ENCODE results near the gene MZB1.
"Not testable (repeated sequence)": the region's sequence is repeated elsewhere in the genome, so short reads cannot be mapped to it uniquely, and the experiment has no call there.

MZB1 gene

DNA sequence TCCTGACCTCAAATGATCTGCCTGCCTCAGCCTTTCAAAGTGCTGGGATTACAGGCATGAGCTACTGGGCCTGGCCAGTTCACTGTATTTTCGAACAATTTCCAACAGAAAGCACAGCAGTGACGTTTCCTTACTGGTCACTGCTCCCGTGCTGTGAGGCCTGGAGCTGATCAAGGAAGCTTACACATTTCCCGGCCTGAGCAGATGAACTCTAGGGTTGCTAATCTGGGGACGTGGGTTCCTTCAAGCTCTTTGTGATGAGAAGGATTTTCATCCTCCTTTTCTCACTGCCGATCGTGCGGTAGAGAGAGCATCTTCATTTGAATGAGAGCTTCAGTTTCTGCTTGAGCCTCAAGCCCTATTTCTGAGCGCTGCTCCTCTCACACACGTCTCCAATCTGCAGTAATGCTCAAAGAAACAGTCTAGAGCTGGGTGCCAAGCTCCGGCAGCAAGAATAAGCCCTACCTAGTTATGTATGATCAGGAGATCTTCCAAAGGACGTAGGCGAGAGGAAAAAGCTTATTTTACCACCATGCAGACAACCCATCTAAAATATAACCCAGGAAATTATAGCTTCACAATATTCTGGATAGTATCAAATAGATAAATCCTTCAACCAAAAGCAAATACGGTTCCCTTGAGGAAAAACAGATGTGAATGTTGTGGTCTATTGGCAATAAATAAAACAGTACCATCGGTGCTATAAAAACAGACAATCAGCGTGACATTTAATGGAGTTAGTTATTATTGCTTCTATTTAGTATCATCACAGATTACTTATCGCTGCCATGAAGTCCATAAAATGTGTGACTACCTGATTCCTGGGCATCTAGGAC is 21.5 kb upstream of the MZB1 start:
- peaks cover 23 to 34% of the 10 kb centered on the region in 2 donors for H3K4me1 ChIP-seq (ENCODE audit: control insufficient read depth in 1 of 2, insufficient read depth in 2 of 2, low read length in 2 of 2)
- no peaks in the 10 kb centered on the region for H3K27me3 ChIP-seq (ENCODE audit: control insufficient read depth in 1 of 2, insufficient read depth in 2 of 2, low read length in 2 of 2)
- no peak overlapping the region for H3K4me3 ChIP-seq (ENCODE audit: low read depth in 1 of 2, low read length in 2 of 2)
- no peak overlapping the region for H3K27ac ChIP-seq (ENCODE audit: low read depth, low read length)
- no peaks in the 10 kb centered on the region for H3K36me3 ChIP-seq (ENCODE audit: control insufficient read depth in 1 of 2, insufficient read depth in 2 of 2, low read length in 2 of 2)
- no peaks in the 10 kb centered on the region for H3K9me3 ChIP-seq (ENCODE audit: control insufficient read depth in 1 of 2, low read length in 2 of 2)
- H3K9ac ChIP-seq (ENCODE audit: low read depth in 1 of 2, low read length in 2 of 2): no peak overlapping the region

DNA sequence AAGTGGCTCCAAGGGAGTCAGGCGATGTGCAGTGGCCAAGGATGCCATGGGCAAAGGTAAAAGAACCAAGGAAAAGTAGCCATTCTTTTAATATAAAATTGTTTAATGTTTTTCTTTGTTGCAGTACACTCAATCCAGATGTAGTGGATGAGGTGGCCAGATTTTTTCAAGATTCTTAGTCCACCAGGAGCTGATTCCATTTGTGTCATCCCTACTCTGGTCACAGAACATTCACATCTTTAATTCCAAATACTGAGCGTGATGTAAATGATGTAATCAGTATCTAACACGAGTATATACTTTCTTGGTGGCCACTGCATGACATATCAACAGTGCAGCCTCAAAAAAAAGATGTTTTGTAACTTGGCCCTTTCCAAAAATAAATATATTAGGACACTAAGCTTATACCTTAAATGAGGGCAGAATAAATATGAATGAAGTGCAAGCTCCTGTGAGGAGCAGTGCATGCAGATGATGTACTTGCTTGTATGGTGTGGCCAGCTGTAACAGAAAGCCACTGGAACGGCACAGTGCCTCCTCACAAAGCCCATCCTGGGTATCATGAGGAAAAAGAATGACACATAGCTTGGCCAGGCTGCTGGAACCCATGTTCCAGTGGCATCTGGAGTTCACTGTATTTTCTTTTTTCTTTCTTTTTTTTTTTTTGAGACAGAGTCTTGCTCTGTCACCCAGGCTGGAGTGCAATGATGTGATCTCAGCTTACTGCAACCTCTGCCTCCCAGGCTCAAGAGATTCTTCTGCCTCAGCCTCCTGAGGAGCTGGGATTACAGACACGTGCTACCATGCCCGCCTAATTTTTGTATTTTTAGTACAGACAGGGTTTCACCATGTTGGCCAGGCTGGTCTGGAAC is 20.6 kb upstream of the MZB1 start:
- no peak overlapping the region for H3K27ac ChIP-seq (ENCODE audit: low read depth, low read length)
- H3K4me1 ChIP-seq (ENCODE audit: control insufficient read depth in 1 of 2, insufficient read depth in 2 of 2, low read length in 2 of 2): peaks cover 19 to 28% of the 10 kb centered on the region in 2 donors
- H3K27me3 ChIP-seq (ENCODE audit: control insufficient read depth in 1 of 2, insufficient read depth in 2 of 2, low read length in 2 of 2): no peaks in the 10 kb centered on the region
- H3K9me3 ChIP-seq (ENCODE audit: control insufficient read depth in 1 of 2, low read length in 2 of 2): no peaks in the 10 kb centered on the region
- H3K9ac ChIP-seq (ENCODE audit: low read depth in 1 of 2, low read length in 2 of 2): no peak overlapping the region
- no peaks in the 10 kb centered on the region for H3K36me3 ChIP-seq (ENCODE audit: control insufficient read depth in 1 of 2, insufficient read depth in 2 of 2, low read length in 2 of 2)
- H3K4me3 ChIP-seq (ENCODE audit: low read depth in 1 of 2, low read length in 2 of 2): no peak overlapping the region

DNA sequence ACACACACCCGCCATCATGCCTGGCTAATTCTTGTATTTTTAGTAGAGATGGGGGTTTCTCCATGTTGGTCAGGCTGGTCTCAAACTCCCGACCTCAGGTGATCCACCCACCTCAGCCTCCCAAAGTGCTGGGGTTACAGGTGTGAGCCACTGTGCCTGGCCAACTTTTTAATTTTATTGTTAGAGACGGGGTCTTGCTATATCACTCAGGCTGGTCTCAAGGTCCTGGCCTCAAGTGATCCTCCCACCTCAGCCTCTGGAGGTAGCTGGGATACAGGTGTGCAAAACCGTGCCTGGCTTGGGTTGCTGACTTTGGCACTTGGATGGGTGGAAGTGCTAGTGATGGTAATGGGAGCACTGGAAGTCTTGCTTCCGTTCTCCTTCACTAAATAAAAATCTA is 19.4 kb upstream of the MZB1 start:
- H3K9me3 ChIP-seq (ENCODE audit: control insufficient read depth in 1 of 2, low read length in 2 of 2); H3K27me3 ChIP-seq (ENCODE audit: control insufficient read depth in 1 of 2, insufficient read depth in 2 of 2, low read length in 2 of 2); H3K4me3 ChIP-seq (ENCODE audit: low read depth in 1 of 2, low read length in 2 of 2); H3K36me3 ChIP-seq (ENCODE audit: control insufficient read depth in 1 of 2, insufficient read depth in 2 of 2, low read length in 2 of 2); H3K9ac ChIP-seq (ENCODE audit: low read depth in 1 of 2, low read length in 2 of 2); H3K27ac ChIP-seq (ENCODE audit: low read depth, low read length): not testable (repeated sequence)
- H3K4me1 ChIP-seq (ENCODE audit: control insufficient read depth in 1 of 2, insufficient read depth in 2 of 2, low read length in 2 of 2): peaks cover 15 to 22% of the 10 kb centered on the region in 2 donors

DNA sequence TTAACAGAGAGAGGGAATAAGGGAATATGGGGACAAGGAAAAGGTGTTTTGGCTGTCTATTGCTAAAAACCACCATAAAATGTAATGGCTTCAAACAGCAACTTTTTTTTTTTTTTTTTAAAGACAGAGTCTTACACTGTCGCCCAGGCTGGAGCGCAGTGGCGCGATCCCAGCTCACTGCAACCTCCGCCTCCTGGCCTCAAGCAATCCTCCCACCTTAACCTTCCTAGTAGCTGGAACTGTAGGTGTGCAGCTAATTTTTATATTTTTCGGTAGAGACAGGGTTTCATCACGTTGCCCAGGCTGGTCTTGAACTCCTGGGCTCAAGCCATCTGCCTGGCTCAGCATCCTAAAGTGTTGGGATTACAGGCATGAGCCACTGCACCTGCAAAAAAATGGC is 18.5 kb upstream of the MZB1 start:
- no peak overlapping the region for H3K27ac ChIP-seq (ENCODE audit: low read depth, low read length)
- H3K36me3 ChIP-seq (ENCODE audit: control insufficient read depth in 1 of 2, insufficient read depth in 2 of 2, low read length in 2 of 2): no peaks in the 10 kb centered on the region
- H3K4me3 ChIP-seq (ENCODE audit: low read depth in 1 of 2, low read length in 2 of 2): no peak overlapping the region
- H3K4me1 ChIP-seq (ENCODE audit: control insufficient read depth in 1 of 2, insufficient read depth in 2 of 2, low read length in 2 of 2): peaks cover 19 to 20% of the 10 kb centered on the region in 2 donors
- H3K9ac ChIP-seq (ENCODE audit: low read depth in 1 of 2, low read length in 2 of 2): no peak overlapping the region
- no peaks in the 10 kb centered on the region for H3K27me3 ChIP-seq (ENCODE audit: control insufficient read depth in 1 of 2, insufficient read depth in 2 of 2, low read length in 2 of 2)
- no peaks in the 10 kb centered on the region for H3K9me3 ChIP-seq (ENCODE audit: control insufficient read depth in 1 of 2, low read length in 2 of 2)

DNA sequence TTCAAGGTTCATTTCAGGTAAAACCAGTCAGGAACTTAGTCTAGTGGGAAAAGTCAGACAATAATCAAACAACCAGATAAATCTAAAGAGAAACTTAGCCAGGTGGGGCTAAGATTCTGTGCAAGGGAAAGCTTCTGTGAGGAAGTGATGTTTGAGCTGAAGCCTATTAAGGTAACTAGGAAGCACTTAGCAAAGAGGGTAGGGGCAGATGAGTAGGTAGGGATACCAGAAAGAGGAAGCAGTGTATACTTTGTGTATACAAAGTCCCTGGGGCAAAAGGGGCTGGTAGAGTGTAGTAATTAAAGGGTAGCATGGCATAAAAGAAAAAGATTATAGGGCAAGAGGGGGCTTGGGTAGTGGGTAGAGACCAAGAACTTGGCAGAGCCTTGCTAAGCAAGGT is 17.8 kb upstream of the MZB1 start:
- Histone ChIP-seq H3K4me3 (ENCODE audit: low read depth in 1 of 2, low read length in 2 of 2) (no peak overlapping the region), H3K27ac (ENCODE audit: low read depth, low read length) (no peak overlapping the region), H3K9me3 (ENCODE audit: control insufficient read depth in 1 of 2, low read length in 2 of 2) (no peaks in the 10 kb centered on the region), H3K36me3 (ENCODE audit: control insufficient read depth in 1 of 2, insufficient read depth in 2 of 2, low read length in 2 of 2) (no peaks in the 10 kb centered on the region), H3K27me3 (ENCODE audit: control insufficient read depth in 1 of 2, insufficient read depth in 2 of 2, low read length in 2 of 2) (no peaks in the 10 kb centered on the region), H3K9ac (ENCODE audit: low read depth in 1 of 2, low read length in 2 of 2) (no peak overlapping the region), H3K4me1 (ENCODE audit: control insufficient read depth in 1 of 2, insufficient read depth in 2 of 2, low read length in 2 of 2) (peaks cover 23 to 26% of the 10 kb centered on the region in 2 donors)

DNA sequence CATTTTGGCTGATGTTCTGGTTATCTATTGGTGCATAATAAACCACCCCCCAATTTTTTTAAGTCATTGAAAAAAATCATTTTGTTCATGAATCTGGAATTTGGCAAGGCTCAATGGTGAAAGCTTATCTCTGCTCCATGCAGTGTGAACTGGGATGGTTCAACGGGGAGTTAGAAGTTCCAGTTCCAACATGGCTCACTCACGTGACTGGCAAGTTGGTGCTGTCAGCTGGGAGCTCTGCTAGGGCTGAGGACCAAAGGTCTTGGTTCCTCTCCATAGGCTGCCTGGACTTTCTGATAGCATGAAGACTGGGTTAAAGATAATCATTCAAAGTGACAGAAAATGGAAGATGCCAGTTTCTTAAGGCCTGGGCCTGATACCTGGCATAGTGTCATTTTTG is 17.2 kb upstream of the MZB1 start:
- no peak overlapping the region for H3K9ac ChIP-seq (ENCODE audit: low read depth in 1 of 2, low read length in 2 of 2)
- H3K4me3 ChIP-seq (ENCODE audit: low read depth in 1 of 2, low read length in 2 of 2): no peak overlapping the region
- no peaks in the 10 kb centered on the region for H3K36me3 ChIP-seq (ENCODE audit: control insufficient read depth in 1 of 2, insufficient read depth in 2 of 2, low read length in 2 of 2)
- H3K27me3 ChIP-seq (ENCODE audit: control insufficient read depth in 1 of 2, insufficient read depth in 2 of 2, low read length in 2 of 2): no peaks in the 10 kb centered on the region
- H3K9me3 ChIP-seq (ENCODE audit: control insufficient read depth in 1 of 2, low read length in 2 of 2): no peaks in the 10 kb centered on the region
- no peak overlapping the region for H3K27ac ChIP-seq (ENCODE audit: low read depth, low read length)
- H3K4me1 ChIP-seq (ENCODE audit: control insufficient read depth in 1 of 2, insufficient read depth in 2 of 2, low read length in 2 of 2): peaks cover 23 to 26% of the 10 kb centered on the region in 2 donors

DNA sequence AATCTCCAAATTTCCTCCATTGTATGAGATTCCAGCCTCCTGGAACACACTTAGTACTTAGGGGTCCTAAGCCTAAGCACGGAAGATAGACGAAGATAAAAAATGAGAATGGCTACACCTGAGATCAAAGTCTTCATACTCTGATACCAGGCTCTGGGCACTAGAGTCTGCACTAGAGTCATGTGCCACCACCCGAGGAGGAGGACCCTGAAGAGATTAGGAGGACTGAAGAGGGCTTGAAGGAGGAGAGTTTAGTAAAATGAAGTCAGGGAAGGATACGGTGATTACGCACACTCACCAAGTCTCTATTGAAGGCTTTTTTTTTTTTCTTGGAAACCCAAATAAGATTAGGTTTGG is 14.7 kb upstream of the MZB1 start:
- H3K27me3 ChIP-seq (ENCODE audit: control insufficient read depth in 1 of 2, insufficient read depth in 2 of 2, low read length in 2 of 2): no peaks in the 10 kb centered on the region
- peak overlapping the region; percentile 62 to 77 for H3K9ac ChIP-seq (ENCODE audit: low read depth in 1 of 2, low read length in 2 of 2)
- H3K27ac ChIP-seq (ENCODE audit: low read depth, low read length): peak overlapping the region; percentile 95
- H3K4me1 ChIP-seq (ENCODE audit: control insufficient read depth in 1 of 2, insufficient read depth in 2 of 2, low read length in 2 of 2): peaks cover 23 to 26% of the 10 kb centered on the region in 2 donors
- no peaks in the 10 kb centered on the region for H3K9me3 ChIP-seq (ENCODE audit: control insufficient read depth in 1 of 2, low read length in 2 of 2)
- no peaks in the 10 kb centered on the region for H3K36me3 ChIP-seq (ENCODE audit: control insufficient read depth in 1 of 2, insufficient read depth in 2 of 2, low read length in 2 of 2)
- H3K4me3 ChIP-seq (ENCODE audit: low read depth in 1 of 2, low read length in 2 of 2): peak overlapping the region; percentile 82 to 83

DNA sequence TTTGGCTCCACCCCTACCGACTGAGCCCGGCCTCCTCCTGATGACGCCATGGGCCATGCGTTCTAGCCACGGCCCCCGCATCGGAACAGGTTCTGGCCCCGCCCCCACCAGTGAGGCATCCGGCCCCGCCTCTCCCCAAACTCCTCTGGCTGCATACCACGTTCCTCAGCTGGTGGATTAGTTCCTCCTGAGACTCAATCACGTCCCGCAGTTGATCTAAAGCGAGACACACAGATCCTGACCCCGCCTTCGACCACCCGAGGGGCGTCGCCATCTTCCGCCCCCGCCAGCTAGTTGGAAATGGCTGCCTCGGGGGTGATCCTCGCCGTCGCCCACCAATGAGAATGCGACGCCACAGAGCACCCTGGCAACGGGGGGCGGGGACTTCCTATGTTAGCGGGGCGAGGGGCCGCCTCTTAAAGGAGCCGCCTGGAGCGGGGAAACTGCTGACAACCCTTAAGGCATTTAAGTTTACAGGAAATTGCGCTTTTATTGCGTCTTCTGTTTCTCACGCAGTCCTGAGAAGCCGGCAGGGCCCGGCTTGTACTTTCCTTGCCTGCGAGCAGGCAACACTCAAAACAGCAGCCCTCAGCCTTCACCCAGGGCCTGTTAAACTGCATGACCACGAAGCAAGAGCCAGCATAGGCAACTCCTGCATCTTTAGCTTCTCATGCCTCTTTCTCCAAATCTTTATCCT is 14.2 kb upstream of the MZB1 start, which contains the start of gene SPATA24:
SPATA24 (minus strand) TSS at position 303 of the 697 bp plus-strand sequence; CDS start at position 274, 29 bp downstream.
- Histone ChIP-seq H3K4me1 (ENCODE audit: control insufficient read depth in 1 of 2, insufficient read depth in 2 of 2, low read length in 2 of 2) (peaks cover 23 to 26% of the 10 kb centered on the region in 2 donors), H3K36me3 (ENCODE audit: control insufficient read depth in 1 of 2, insufficient read depth in 2 of 2, low read length in 2 of 2) (no peaks in the 10 kb centered on the region), H3K27me3 (ENCODE audit: control insufficient read depth in 1 of 2, insufficient read depth in 2 of 2, low read length in 2 of 2) (no peaks in the 10 kb centered on the region)

DNA sequence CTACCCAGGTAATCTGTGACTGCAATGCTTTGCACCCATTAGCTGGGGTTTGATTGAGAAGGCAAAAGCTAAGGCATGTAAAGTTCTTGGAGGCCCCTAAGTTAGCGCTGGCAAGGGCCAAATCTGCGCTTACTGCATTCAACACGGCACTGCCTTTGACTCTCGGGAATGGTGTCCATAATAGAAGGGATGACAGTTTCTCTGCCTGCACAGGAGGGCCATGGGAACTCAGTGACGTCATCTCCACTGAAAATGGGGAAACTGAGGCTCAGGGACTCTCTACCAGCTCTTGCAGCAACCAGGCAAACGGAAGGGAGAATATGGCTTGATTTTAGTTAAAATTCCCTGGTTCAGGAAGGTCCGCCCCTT is 13.7 kb upstream of the MZB1 start:
- Histone ChIP-seq H3K9ac (ENCODE audit: low read depth in 1 of 2, low read length in 2 of 2) (peak overlapping the region; percentile 62 to 77), H3K27ac (ENCODE audit: low read depth, low read length) (peak overlapping the region; percentile 95), H3K4me3 (ENCODE audit: low read depth in 1 of 2, low read length in 2 of 2) (peak overlapping the region; percentile 82 to 83), H3K4me1 (ENCODE audit: control insufficient read depth in 1 of 2, insufficient read depth in 2 of 2, low read length in 2 of 2) (peaks cover 23 to 26% of the 10 kb centered on the region in 2 donors), H3K36me3 (ENCODE audit: control insufficient read depth in 1 of 2, insufficient read depth in 2 of 2, low read length in 2 of 2) (no peaks in the 10 kb centered on the region), H3K9me3 (ENCODE audit: control insufficient read depth in 1 of 2, low read length in 2 of 2) (no peaks in the 10 kb centered on the region), H3K27me3 (ENCODE audit: control insufficient read depth in 1 of 2, insufficient read depth in 2 of 2, low read length in 2 of 2) (no peaks in the 10 kb centered on the region)

More for the DNA sequence above, 14.2 kb upstream of the MZB1 start, which contains the start of gene SPATA24:
- H3K4me3 ChIP-seq (ENCODE audit: low read depth in 1 of 2, low read length in 2 of 2): peak within 1 kb of the TSS; percentile 82 to 83
- no peaks in the 10 kb centered on the region for H3K9me3 ChIP-seq (ENCODE audit: control insufficient read depth in 1 of 2, low read length in 2 of 2)
- peak within 1 kb of the TSS; percentile 62 to 77 for H3K9ac ChIP-seq (ENCODE audit: low read depth in 1 of 2, low read length in 2 of 2)
- peak within 1 kb of the TSS; percentile 95 for H3K27ac ChIP-seq (ENCODE audit: low read depth, low read length)

Measured in duodenal mucosa (tissue), 2 donors.